Measurements from ENCODE around the gene SFT2D1. TPM values are rescaled to one million over a fixed set of nuclear protein-coding genes. Genes with fewer than 3 reads are reported as not detected.

The SFT2D1 gene
- total and polyA plus RNA-seq, 2 of the 4 experiments (the other 2 are of a cell fraction): 10.2 to 45.8 TPM

GRCh38 chr6:166335378-166336302 lies 6.7 kb downstream of the SFT2D1 start:
- peaks cover 22% of the 10 kb centered on the region for H3K36me3 ChIP-seq (ENCODE audit: control insufficient read depth, insufficient read depth, low read length)
- dilution Hi-C loops (cut with HindIII; ENCODE audit: low sequenced_read_pairs, unreplicated experiment): no loop called here
- no peak overlapping the region for H2AK5ac ChIP-seq (ENCODE audit: low read depth, low read length)
- no peak overlapping the region for H2AK9ac ChIP-seq (replicated peaks; ENCODE audit: low read depth, low read length, poor library complexity)
- in situ Hi-C loops (cut with MboI; ENCODE audit: low sequenced_read_pairs): no loop called here
- no peak overlapping the region for H3K4me2 ChIP-seq (ENCODE audit: low read depth, low read length)
- intact Hi-C loops (cut with micrococcal nuclease): no loop called here
- no peak overlapping the region for H3K23ac ChIP-seq (ENCODE audit: low read depth, low read length)
- ChIA-PET POLR2A (ENCODE audit: unreplicated experiment) (no interaction called here), CTCF (no interaction called here)
- H3K9me1 ChIP-seq (ENCODE audit: insufficient read depth, low read length): peaks cover 13% of the 10 kb centered on the region
- no peak overlapping the region for H2AFZ ChIP-seq (replicated peaks; ENCODE audit: low read length, poor library complexity)
- ATAC-seq (ENCODE audit: low read depth) (no peak), DNase-seq (no peak)
- H2BK20ac ChIP-seq (ENCODE audit: low read depth, low read length): no peak overlapping the region
- H3K18ac ChIP-seq (ENCODE audit: low read depth, low read length): no peak overlapping the region
- H3K4me1 ChIP-seq (ENCODE audit: control insufficient read depth, insufficient read depth, low read length): peaks cover 8% of the 10 kb centered on the region; the same call in 1 of the 2 replicates
- H4K5ac ChIP-seq (ENCODE audit: low read depth, low read length): no peak overlapping the region
- no TSS peak for BruUV-seq (replicated peaks)
- no peak overlapping the region for H2BK120ac ChIP-seq (ENCODE audit: low read depth, low read length)
- TF ChIP-seq RFX5 (IDR thresholded peaks at IDR 0.05; ENCODE audit: low read depth, low read length) (no peak), MAFK (IDR thresholded peaks at IDR 0.05; ENCODE audit: low read depth, low read length) (no peak), CEBPB (IDR thresholded peaks at IDR 0.05; ENCODE audit: low read depth, low read length) (no peak), CTCF (conservative IDR thresholded peaks at IDR 0.05; ENCODE audit: low read depth, low read length) (no peak), MXI1 (IDR thresholded peaks at IDR 0.05; ENCODE audit: borderline replicate concordance, low read depth, low read length) (no peak), NFE2L2 (IDR thresholded peaks at IDR 0.05; ENCODE audit: low read depth, low read length) (no peak), USF2 (IDR thresholded peaks at IDR 0.05; ENCODE audit: low read depth, low read length) (no peak), BHLHE40 (IDR thresholded peaks at IDR 0.05; ENCODE audit: low read depth, low read length) (no peak)
- no peak overlapping the region for H4K91ac ChIP-seq (ENCODE audit: insufficient read depth, low read depth, low read length)
- no peak overlapping the region for H2BK15ac ChIP-seq (ENCODE audit: low read depth, low read length)
- H4K8ac ChIP-seq (ENCODE audit: low read depth in 2 of 2, low read length in 2 of 2): no peak overlapping the region
- H4K20me1 ChIP-seq (ENCODE audit: insufficient read depth, low read length): peaks cover 87% of the 10 kb centered on the region
- no peak overlapping the region for H3K9ac ChIP-seq (ENCODE audit: low read depth, low read length)
- H3K27me3 ChIP-seq (ENCODE audit: control insufficient read depth, insufficient read depth, low read length): no peaks in the 10 kb centered on the region
- H3K56ac ChIP-seq (ENCODE audit: extremely low read depth, insufficient read depth, low read length): no peak overlapping the region
- H3K79me1 ChIP-seq (ENCODE audit: low read depth in 1 of 2, low read length in 2 of 2): peaks cover 27 to 83% of the 10 kb centered on the region in 2 experiments
- H3K4me3 ChIP-seq (ENCODE audit: insufficient read depth, low read depth, low read length): no peak overlapping the region
- H2BK5ac ChIP-seq (ENCODE audit: low read depth, low read length, poor library complexity, severe bottlenecking): no peak overlapping the region
- no peak overlapping the region for H3K14ac ChIP-seq (replicated peaks; ENCODE audit: low read depth, low read length)
- H3K4ac ChIP-seq (ENCODE audit: low read depth, low read length): no peak overlapping the region
- H3K27ac ChIP-seq (ENCODE audit: insufficient read depth, low read length): no peak overlapping the region
- 100% methylated on average over 1 of the region's 11 CpGs; no CpG with 5 or more reads in 1 of the 2 experiments for WGBS, 2 experiments (ENCODE audit: extremely low coverage in 2 of 2, insufficient read length in 1 of 2)
- H3K9me3 ChIP-seq (ENCODE audit: control insufficient read depth, insufficient read depth, low read length): no peaks in the 10 kb centered on the region
